ENCODE data around the gene TFAP2D. TPM values are rescaled to one million over a fixed set of nuclear protein-coding genes. Genes with fewer than 3 reads are reported as not detected.
A peak's percentile ranks its signal among the peaks of the same experiment; 100 is the strongest.

Gene TFAP2D
- total RNA-seq, 6 donors from 2014 or later = not detected

DNA sequence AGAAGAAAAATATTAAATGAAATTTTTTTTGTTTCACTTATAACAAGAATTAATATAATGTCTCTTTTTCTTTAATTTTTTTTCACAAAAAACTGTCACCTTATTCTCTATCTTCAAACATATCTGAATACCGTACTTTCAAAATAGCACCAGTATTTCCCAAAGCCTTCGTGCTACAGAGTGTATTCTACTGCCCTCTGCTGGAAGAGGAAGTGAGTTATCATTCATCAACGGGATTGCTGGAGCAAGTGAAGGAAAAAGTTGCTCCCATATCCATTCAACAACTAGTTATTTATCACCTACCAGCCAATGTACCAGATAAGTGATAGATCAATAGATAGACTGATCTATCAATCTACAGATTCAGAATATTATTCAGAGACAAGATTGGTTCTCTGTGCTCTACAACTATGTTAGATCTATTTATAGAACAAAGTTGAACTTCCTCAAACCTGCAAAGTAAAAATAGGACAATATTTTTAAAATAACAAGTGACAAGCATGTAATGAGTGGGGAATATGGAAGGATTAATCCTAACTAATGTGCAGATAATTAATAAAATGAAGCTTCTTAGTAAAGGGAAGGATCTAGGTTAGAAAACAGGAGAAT lies 78.7 kb downstream of the TFAP2D start:
- peak; percentile 57 to 70 for ATAC-seq (ENCODE audit: low FRiP score in 2 of 2)
- Histone ChIP-seq H3K27me3 (no peaks in the 10 kb centered on the region), H3K9me3 (no peaks in the 10 kb centered on the region), H3K27ac (no peak overlapping the region), H3K4me1 (peaks cover 0 to 2% (median 0%) of the 10 kb centered on the region in 4 donors), H3K4me3 (no peak overlapping the region), H3K36me3 (no peaks in the 10 kb centered on the region)
- WGBS, 2 donors = 0 to 1% methylated on average over 3 of the region's 3 CpGs
- no peak for DNase-seq
- no peak for TF ChIP-seq POLR2AphosphoS5 (IDR thresholded peaks at IDR 0.05)
- peak in 5 of 6 experiments; percentile 15 to 54 (median 28) for TF ChIP-seq CTCF (IDR thresholded peaks at IDR 0.05)

DNA sequence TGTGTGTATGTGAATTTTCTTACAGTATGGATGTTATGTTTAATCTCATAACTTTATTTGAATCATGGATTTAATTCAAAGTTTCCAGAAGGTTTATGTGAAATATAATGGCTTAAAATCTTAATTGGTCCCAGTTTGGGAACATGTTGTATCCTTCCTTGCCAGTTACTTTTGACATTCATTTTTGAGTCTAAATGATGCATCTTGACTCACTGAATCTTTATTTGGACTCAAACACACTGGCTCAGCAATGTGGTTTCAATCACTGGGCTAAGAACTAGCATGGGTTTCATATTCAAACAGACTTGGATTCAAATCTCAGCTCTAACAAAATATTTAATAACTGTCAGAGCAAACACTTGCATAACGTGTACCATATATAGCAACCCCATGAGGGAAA lies 79.4 kb downstream of the TFAP2D start:
- no peaks in the 10 kb centered on the region for H3K9me3 ChIP-seq
- WGBS, 2 donors = 42 to 52% methylated on average over 1 of the region's 1 CpG
- ATAC-seq (ENCODE audit: low FRiP score in 2 of 2) (no peak), DNase-seq (no peak)
- H3K36me3 ChIP-seq = no peaks in the 10 kb centered on the region
- H3K4me1 ChIP-seq = peaks cover 0 to 2% (median 0%) of the 10 kb centered on the region in 4 donors
- no peak overlapping the region for H3K4me3 ChIP-seq
- H3K27me3 ChIP-seq = no peaks in the 10 kb centered on the region
- no peak overlapping the region for H3K27ac ChIP-seq
- TF ChIP-seq POLR2AphosphoS5 (IDR thresholded peaks at IDR 0.05) (no peak), POLR2A (IDR thresholded peaks at IDR 0.05) (no peak), EP300 (IDR thresholded peaks at IDR 0.05) (no peak), CTCF (IDR thresholded peaks at IDR 0.05) (no peak)

- Histone ChIP-seq H3K4me1 (no peaks in the 10 kb centered on the region), H3K27ac (no peak overlapping the region), H3K27me3 (no peaks in the 10 kb centered on the region), H3K9me3 (no peaks in the 10 kb centered on the region), H3K4me3 (no peak overlapping the region), H3K36me3 (no peaks in the 10 kb centered on the region)
- ATAC-seq (ENCODE audit: low FRiP score in 2 of 2) (no peak), DNase-seq (no peak)
- TF ChIP-seq CTCF (IDR thresholded peaks at IDR 0.05) (no peak), EP300 (IDR thresholded peaks at IDR 0.05) (no peak), POLR2AphosphoS5 (IDR thresholded peaks at IDR 0.05) (no peak), POLR2A (IDR thresholded peaks at IDR 0.05) (no peak)
- 48 to 56% methylated on average over 5 of the region's 5 CpGs for WGBS, 2 donors
These were observed 82.2 kb downstream of the TFAP2D start for GRCh38 chr6:50795574-50795973.

- TF ChIP-seq EP300 (IDR thresholded peaks at IDR 0.05) = no peak
- no peak for TF ChIP-seq CTCF (IDR thresholded peaks at IDR 0.05)
- TF ChIP-seq POLR2AphosphoS5 (IDR thresholded peaks at IDR 0.05) = no peak
- TF ChIP-seq POLR2A (IDR thresholded peaks at IDR 0.05) = no peak
- peaks cover 0 to 4% (median 0%) of the 10 kb centered on the region in 4 donors for H3K4me1 ChIP-seq
- no peak for DNase-seq
- no peaks in the 10 kb centered on the region for H3K27me3 ChIP-seq
- H3K27ac ChIP-seq = no peak overlapping the region
- H3K4me3 ChIP-seq = no peak overlapping the region
- no peaks in the 10 kb centered on the region for H3K36me3 ChIP-seq
- ATAC-seq (ENCODE audit: low FRiP score in 2 of 2) = no peak
- no peaks in the 10 kb centered on the region for H3K9me3 ChIP-seq
These were observed 91.0 kb downstream of the TFAP2D start for GRCh38 chr6:50804283-50804682.

DNA sequence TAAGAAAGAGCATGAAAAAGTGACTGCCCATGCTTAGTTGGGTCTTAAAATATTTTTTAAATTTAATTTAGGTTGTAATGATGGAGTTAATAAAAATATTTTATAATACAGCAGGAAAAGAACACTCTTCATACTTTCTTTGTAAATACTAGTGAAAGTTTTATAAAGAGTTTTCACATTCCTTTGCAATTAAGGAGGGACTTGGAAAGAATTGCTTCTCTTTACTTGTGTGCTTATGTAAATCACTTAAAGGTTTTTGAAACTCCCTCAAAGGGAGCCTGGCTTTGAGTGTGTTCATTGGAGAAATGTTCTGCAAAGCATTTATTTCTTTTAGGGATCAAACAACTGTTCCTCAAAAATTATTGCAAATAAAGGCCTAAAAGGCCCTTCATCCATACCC lies 93.7 kb downstream of the TFAP2D start:
- H3K36me3 ChIP-seq = no peaks in the 10 kb centered on the region
- H3K27ac ChIP-seq = no peak overlapping the region
- H3K4me1 ChIP-seq = peaks cover 0 to 4% (median 0%) of the 10 kb centered on the region in 4 donors
- H3K27me3 ChIP-seq = no peaks in the 10 kb centered on the region
- no peak for ATAC-seq (ENCODE audit: low FRiP score in 2 of 2)
- no peak overlapping the region for H3K4me3 ChIP-seq
- DNase-seq = no peak
- no peak for TF ChIP-seq POLR2AphosphoS5 (IDR thresholded peaks at IDR 0.05)
- TF ChIP-seq CTCF (IDR thresholded peaks at IDR 0.05) = no peak
- no peak for TF ChIP-seq EP300 (IDR thresholded peaks at IDR 0.05)
- TF ChIP-seq POLR2A (IDR thresholded peaks at IDR 0.05) = no peak
- H3K9me3 ChIP-seq = no peaks in the 10 kb centered on the region
